ENCODE results near the gene OTOS. TPM values are rescaled to one million over a fixed set of nuclear protein-coding genes. Genes with fewer than 3 reads are reported as not detected.

Gene OTOS
- total RNA-seq, 1 experiment from 2014 or later, result not detected

GRCh38 chr2:240163844-240164574 lies 23.6 kb upstream of the OTOS start:
- Histone ChIP-seq H3K27ac (no peak overlapping the region), H3K4me3 (no peak overlapping the region), H3K9me3 (replicated peaks) (no peaks in the 10 kb centered on the region; the same call in 1 of the 2 replicates), H3K27me3 (replicated peaks) (peaks cover 2% of the 10 kb centered on the region; the same call in 1 of the 2 replicates), H3K36me3 (no peaks in the 10 kb centered on the region), H3K4me1 (replicated peaks) (no peaks in the 10 kb centered on the region)
- DNase-seq (ENCODE audit: low read depth in 1 of 2, low spot score in 2 of 2), result no peak

- no peak overlapping the region for H3K27ac ChIP-seq
- peaks cover 2% of the 10 kb centered on the region; the same call in 1 of the 2 replicates for H3K27me3 ChIP-seq (replicated peaks)
- no peaks in the 10 kb centered on the region for H3K4me1 ChIP-seq (replicated peaks)
- H3K4me3 ChIP-seq, result no peak overlapping the region
- H3K36me3 ChIP-seq, result no peaks in the 10 kb centered on the region
- H3K9me3 ChIP-seq (replicated peaks), result no peaks in the 10 kb centered on the region; the same call in 1 of the 2 replicates
- DNase-seq (ENCODE audit: low read depth in 1 of 2, low spot score in 2 of 2), result no peak
These were observed 22.7 kb upstream of the OTOS start for GRCh38 chr2:240162939-240163714.

- H3K36me3 ChIP-seq, result no peaks in the 10 kb centered on the region
- H3K4me1 ChIP-seq (replicated peaks), result no peaks in the 10 kb centered on the region
- peaks cover 2% of the 10 kb centered on the region; the same call in 1 of the 2 replicates for H3K27me3 ChIP-seq (replicated peaks)
- DNase-seq (ENCODE audit: low read depth in 1 of 2, low spot score in 2 of 2), result no peak
- H3K9me3 ChIP-seq (replicated peaks), result no peaks in the 10 kb centered on the region; the same call in 1 of the 2 replicates
- H3K4me3 ChIP-seq, result no peak overlapping the region
- no peak overlapping the region for H3K27ac ChIP-seq
These were observed 22.1 kb upstream of the OTOS start for GRCh38 chr2:240162531-240162930.

- no peak for DNase-seq (ENCODE audit: low read depth in 1 of 2, low spot score in 2 of 2)
- H3K36me3 ChIP-seq, result no peaks in the 10 kb centered on the region
These were observed 21.6 kb upstream of the OTOS start for GRCh38 chr2:240162032-240162431.

GRCh38 chr2:240161087-240161750 lies 20.8 kb upstream of the OTOS start:
- Histone ChIP-seq H3K36me3 (no peaks in the 10 kb centered on the region), H3K27ac (no peak overlapping the region), H3K9me3 (replicated peaks) (no peaks in the 10 kb centered on the region; the same call in 1 of the 2 replicates), H3K27me3 (replicated peaks) (peaks cover 6% of the 10 kb centered on the region), H3K4me3 (no peak overlapping the region), H3K4me1 (replicated peaks) (no peaks in the 10 kb centered on the region)
- no peak for DNase-seq (ENCODE audit: low read depth in 1 of 2, low spot score in 2 of 2)

More at GRCh38 chr2:240162032-240162431, 21.6 kb upstream of the OTOS start:
- Histone ChIP-seq H3K27ac (no peak overlapping the region), H3K9me3 (replicated peaks) (no peaks in the 10 kb centered on the region; the same call in 1 of the 2 replicates), H3K27me3 (replicated peaks) (peaks cover 2% of the 10 kb centered on the region; the same call in 1 of the 2 replicates), H3K4me3 (no peak overlapping the region), H3K4me1 (replicated peaks) (no peaks in the 10 kb centered on the region)

GRCh38 chr2:240160291-240161086 lies 20.0 kb upstream of the OTOS start:
- Histone ChIP-seq H3K9me3 (replicated peaks) (no peaks in the 10 kb centered on the region; the same call in 1 of the 2 replicates), H3K36me3 (no peaks in the 10 kb centered on the region)
- DNase-seq (ENCODE audit: low read depth in 1 of 2, low spot score in 2 of 2), result no peak

GRCh38 chr2:240159251-240159839 lies 18.9 kb upstream of the OTOS start:
- Histone ChIP-seq H3K9me3 (replicated peaks) (no peaks in the 10 kb centered on the region; the same call in 1 of the 2 replicates), H3K36me3 (no peaks in the 10 kb centered on the region), H3K27ac (no peak overlapping the region), H3K4me3 (no peak overlapping the region), H3K27me3 (replicated peaks) (peaks cover 16% of the 10 kb centered on the region), H3K4me1 (replicated peaks) (no peaks in the 10 kb centered on the region)
- DNase-seq (ENCODE audit: low read depth in 1 of 2, low spot score in 2 of 2), result no peak

More at GRCh38 chr2:240160291-240161086, 20.0 kb upstream of the OTOS start:
- no peak overlapping the region for H3K27ac ChIP-seq
- H3K4me1 ChIP-seq (replicated peaks), result no peaks in the 10 kb centered on the region
- peaks cover 12% of the 10 kb centered on the region for H3K27me3 ChIP-seq (replicated peaks)
- H3K4me3 ChIP-seq, result no peak overlapping the region

- no peaks in the 10 kb centered on the region for H3K4me1 ChIP-seq (replicated peaks)
- DNase-seq (ENCODE audit: low read depth in 1 of 2, low spot score in 2 of 2), result no peak
- H3K27me3 ChIP-seq (replicated peaks), result peaks cover 22% of the 10 kb centered on the region
- no peak overlapping the region for H3K27ac ChIP-seq
- peaks cover 2% of the 10 kb centered on the region; the same call in 1 of the 2 replicates for H3K9me3 ChIP-seq (replicated peaks)
- H3K36me3 ChIP-seq, result no peaks in the 10 kb centered on the region
- no peak overlapping the region for H3K4me3 ChIP-seq
These were observed 16.7 kb upstream of the OTOS start for GRCh38 chr2:240157147-240157470.

GRCh38 chr2:240156435-240157146 lies 16.1 kb upstream of the OTOS start:
- DNase-seq (ENCODE audit: low read depth in 1 of 2, low spot score in 2 of 2), result no peak
- Histone ChIP-seq H3K27me3 (replicated peaks) (peaks cover 23% of the 10 kb centered on the region), H3K36me3 (no peaks in the 10 kb centered on the region), H3K4me1 (replicated peaks) (no peaks in the 10 kb centered on the region), H3K9me3 (replicated peaks) (peaks cover 2% of the 10 kb centered on the region; the same call in 1 of the 2 replicates), H3K27ac (no peak overlapping the region), H3K4me3 (no peak overlapping the region)

GRCh38 chr2:240155745-240156390 lies 15.4 kb upstream of the OTOS start:
- DNase-seq (ENCODE audit: low read depth in 1 of 2, low spot score in 2 of 2), result no peak
- Histone ChIP-seq H3K27ac (no peak overlapping the region), H3K36me3 (no peaks in the 10 kb centered on the region), H3K4me3 (no peak overlapping the region), H3K9me3 (replicated peaks) (peaks cover 2% of the 10 kb centered on the region; the same call in 1 of the 2 replicates), H3K4me1 (replicated peaks) (no peaks in the 10 kb centered on the region), H3K27me3 (replicated peaks) (peaks cover 23% of the 10 kb centered on the region)

- no peak for DNase-seq (ENCODE audit: low read depth in 1 of 2, low spot score in 2 of 2)
- no peak overlapping the region for H3K27ac ChIP-seq
- H3K36me3 ChIP-seq, result no peaks in the 10 kb centered on the region
- peaks cover 23% of the 10 kb centered on the region for H3K27me3 ChIP-seq (replicated peaks)
- no peak overlapping the region for H3K4me3 ChIP-seq
- H3K4me1 ChIP-seq (replicated peaks), result no peaks in the 10 kb centered on the region
- peaks cover 2% of the 10 kb centered on the region; the same call in 1 of the 2 replicates for H3K9me3 ChIP-seq (replicated peaks)
These were observed 14.7 kb upstream of the OTOS start for GRCh38 chr2:240155048-240155744.
